Measurements from ENCODE around the gene CHRDL2.
"Not testable (repeated sequence)": the region's sequence is repeated elsewhere in the genome, so short reads cannot be mapped to it uniquely, and the experiment has no call there.

CHRDL2 gene

GRCh38 chr11:74669211-74670160 is 61.7 kb downstream of the CHRDL2 start:
- DNase-seq = no peak

GRCh38 chr11:74663315-74663714 is 67.9 kb downstream of the CHRDL2 start:
- DNase-seq = no peak

DNA sequence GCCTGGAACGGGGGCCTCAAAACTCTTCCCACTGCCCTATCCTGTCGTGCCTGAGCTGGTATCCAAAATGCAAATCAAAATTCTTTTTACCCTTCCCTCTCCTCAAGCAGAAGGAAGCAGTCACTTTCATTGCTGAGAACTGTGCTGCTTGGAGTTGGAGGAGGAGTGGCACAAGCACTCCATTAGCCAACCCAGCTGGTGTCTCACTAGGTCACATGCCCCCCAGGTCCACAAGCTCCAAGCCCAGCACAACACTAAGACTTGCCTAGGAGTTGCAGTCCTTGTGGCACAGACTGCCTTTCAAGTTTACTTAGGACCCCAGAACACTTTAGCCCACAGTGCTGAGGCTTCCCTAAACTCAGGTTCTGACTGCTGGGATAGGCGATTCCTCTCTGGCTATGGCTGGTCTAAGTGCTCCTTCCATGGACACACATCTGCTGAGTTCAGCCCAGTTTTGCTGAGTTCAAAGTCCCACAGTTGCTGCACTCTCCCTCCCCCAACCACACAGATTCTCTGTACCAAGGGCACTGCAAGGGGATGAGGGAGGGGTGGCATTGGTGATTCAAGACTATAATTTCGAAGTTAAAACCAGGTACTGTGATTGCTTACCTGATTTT is 68.6 kb downstream of the CHRDL2 start:
- no peak for DNase-seq

- not testable (repeated sequence) for DNase-seq
Observed at GRCh38 chr11:74659124-74659523, 72.1 kb downstream of the CHRDL2 start.

DNA sequence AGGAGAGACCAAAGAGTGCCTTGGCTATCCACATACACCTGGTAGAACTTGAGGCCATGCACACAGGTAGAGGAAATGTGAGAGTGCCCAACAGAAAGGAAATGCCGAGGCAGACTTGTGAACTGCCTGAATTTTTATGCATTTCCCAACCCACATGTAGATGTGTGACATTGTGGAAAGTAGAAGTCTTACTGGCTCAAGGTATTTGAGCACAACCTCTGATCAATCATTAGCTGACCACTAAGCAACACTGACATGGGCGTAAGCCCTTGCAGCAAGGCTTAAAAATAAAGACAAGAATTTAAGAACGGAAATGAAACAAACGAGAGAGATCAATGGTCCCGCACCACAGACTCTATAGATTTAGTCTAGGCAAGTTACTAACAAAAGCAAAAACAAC is 76.2 kb downstream of the CHRDL2 start:
- DNase-seq = no peak

- no peak for DNase-seq
Observed at GRCh38 chr11:74650498-74650897, 80.7 kb downstream of the CHRDL2 start.

DNA sequence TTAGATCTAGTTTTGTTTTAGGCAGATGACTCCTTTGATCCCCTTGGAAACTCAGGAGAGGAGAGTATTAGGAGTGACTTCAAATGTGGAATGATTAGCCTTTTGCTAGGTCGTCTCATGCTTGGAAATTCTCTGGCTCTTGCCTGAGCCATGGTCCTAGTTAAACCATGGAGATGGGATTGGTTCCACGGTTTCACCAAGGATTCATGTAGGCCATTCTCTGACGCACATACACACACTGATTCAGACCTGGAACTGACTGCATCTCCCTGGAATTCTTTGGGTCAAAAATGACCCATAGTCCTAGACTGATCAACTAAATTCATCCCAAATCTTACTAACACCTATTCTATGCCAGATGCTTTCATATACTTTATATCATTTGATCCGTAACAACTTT is 82.3 kb downstream of the CHRDL2 start:
- DNase-seq = no peak

- no peak for DNase-seq
Observed at GRCh38 chr11:74647831-74648230, 83.4 kb downstream of the CHRDL2 start.

DNA sequence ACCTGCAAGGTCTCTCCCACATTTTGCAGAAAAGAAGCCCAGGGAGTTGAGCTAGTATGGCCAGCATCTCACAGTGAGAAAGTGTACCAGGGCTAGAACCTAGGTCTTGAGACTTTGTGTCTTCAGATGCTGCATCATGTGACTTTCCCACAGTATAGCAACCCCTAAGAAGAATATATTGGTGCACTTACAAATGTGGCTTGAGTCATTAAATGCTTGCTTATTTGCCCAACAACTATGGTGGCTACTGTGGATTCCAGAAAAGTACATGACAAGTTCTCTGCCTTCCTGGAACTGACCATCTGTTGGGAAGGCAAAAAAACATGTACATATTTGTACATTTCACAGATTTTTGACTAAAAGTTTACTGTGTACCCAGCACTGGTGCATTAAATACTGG is 83.8 kb downstream of the CHRDL2 start:
- DNase-seq = no peak

DNA sequence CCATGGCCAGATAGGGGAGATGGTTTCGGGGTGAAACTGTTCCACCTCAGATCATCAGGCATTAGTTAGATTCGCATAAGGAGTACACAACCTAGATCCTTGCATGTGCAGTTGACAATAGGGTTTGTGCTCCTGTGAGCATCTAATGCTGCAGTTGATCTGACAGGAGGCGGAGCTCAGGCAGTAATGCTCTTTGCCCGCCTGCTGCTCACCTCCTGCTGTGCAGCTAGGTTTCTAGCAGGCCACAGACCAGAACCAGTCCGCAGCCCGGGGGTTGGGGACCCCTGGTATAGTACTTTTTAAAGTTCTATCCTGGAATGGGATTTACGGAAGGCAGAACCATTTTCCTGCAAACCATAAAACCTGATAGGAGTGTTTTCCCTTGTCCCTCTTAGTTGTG is 84.3 kb downstream of the CHRDL2 start:
- no peak for DNase-seq
